SJSA1 (cell line): Measurements from ENCODE around the gene USP15. TPM values are rescaled to one million over a fixed set of nuclear protein-coding genes. Genes with fewer than 3 reads are reported as not detected.

Experiments used
- DNase-seq, 2 experiments: peaks; one replicate each; pipeline ENCODE4 v3.0.0-alpha.2; 2015 to 2020; ENCODE audit warnings: low spot score in 2 of 2, low read depth in 1 of 2
- H3K27ac ChIP-seq: fragments of 250-450 bp; sonication (Bioruptor Pico); 2 replicates; pipeline ENCODE4 v1.5.1; 2020; ENCODE audit warnings: mild to moderate bottlenecking, moderate library complexity
- H3K27me3 ChIP-seq: fragments of 250-450 bp; sonication (Bioruptor Pico); replicated peaks from 2 replicates; pipeline ENCODE4 v1.5.1; 2020; ENCODE audit warnings: mild to moderate bottlenecking, moderate library complexity
- H3K36me3 ChIP-seq: fragments of 250-450 bp; sonication (Bioruptor Pico); 2 replicates; pipeline ENCODE4 v1.5.1; 2020; ENCODE audit warnings: mild to moderate bottlenecking
- H3K4me1 ChIP-seq: fragments of 250-450 bp; sonication (Bioruptor Pico); replicated peaks from 2 replicates; pipeline ENCODE4 v1.6.1; 2021; ENCODE audit warnings: mild to moderate bottlenecking
- H3K4me3 ChIP-seq: fragments of 250-450 bp; sonication (Bioruptor Pico); 2 replicates; pipeline ENCODE4 v1.5.1; 2020; ENCODE audit warnings: mild to moderate bottlenecking
- H3K9me3 ChIP-seq: fragments of 250-450 bp; sonication (Bioruptor Pico); replicated peaks from 2 replicates; pipeline ENCODE4 v1.5.1; 2020; ENCODE audit warnings: mild to moderate bottlenecking
- total RNA-seq: library from RNA; depleted of rRNA; stranded (reverse); fragments of >200 nt; shearing (Covaris generic); gene quantifications from 2 replicates; pipeline ENCODE4 v1.2.3, GENCODE V29; 2014

Gene USP15
- total RNA-seq, 1 experiment from 2014 or later: 36.3 TPM

GRCh38 chr12:62401631-62402030, 141.4 kb downstream of the USP15 start:
- DNase-seq: no peak

DNA sequence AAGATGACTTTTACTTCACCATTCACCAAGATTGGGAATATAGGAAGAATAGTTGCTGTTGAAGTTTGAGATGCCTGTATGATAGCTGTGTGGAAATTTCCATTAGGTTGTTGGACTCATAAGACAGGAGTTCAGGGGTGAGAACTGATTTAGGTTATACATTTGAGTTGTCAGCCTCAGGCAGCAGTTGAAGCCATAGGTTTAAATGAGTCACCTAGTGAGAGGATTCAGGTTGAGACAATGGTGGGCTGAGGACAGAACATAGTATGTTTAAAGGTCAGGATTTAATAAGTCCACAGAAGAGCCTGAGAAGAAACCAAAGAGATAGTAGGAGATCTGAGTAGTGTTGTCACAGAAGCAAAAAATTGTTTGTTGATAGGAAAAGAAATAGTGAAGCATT, 142.8 kb downstream of the USP15 start:
- H3K9me3 ChIP-seq: no peaks in the 10 kb centered on the region
- H3K27ac ChIP-seq: no peak overlapping the region
- H3K36me3 ChIP-seq: peaks cover 16% of the 10 kb centered on the region
- H3K27me3 ChIP-seq: no peaks in the 10 kb centered on the region
- H3K4me3 ChIP-seq: no peak overlapping the region
- H3K4me1 ChIP-seq: no peaks in the 10 kb centered on the region
- no peak for DNase-seq

More at GRCh38 chr12:62401631-62402030, 141.4 kb downstream of the USP15 start:
- no peaks in the 10 kb centered on the region for H3K4me1 ChIP-seq
- H3K27ac ChIP-seq: no peak overlapping the region
- H3K4me3 ChIP-seq: no peak overlapping the region
- no peaks in the 10 kb centered on the region for H3K9me3 ChIP-seq
- H3K36me3 ChIP-seq: peaks cover 18% of the 10 kb centered on the region
- no peaks in the 10 kb centered on the region for H3K27me3 ChIP-seq

- Histone ChIP-seq H3K27ac (no peak overlapping the region), H3K4me1 (no peaks in the 10 kb centered on the region), H3K9me3 (no peaks in the 10 kb centered on the region), H3K36me3 (peaks cover under 1% of the 10 kb centered on the region; the same call in 1 of the 2 replicates), H3K4me3 (no peak overlapping the region), H3K27me3 (no peaks in the 10 kb centered on the region)
- DNase-seq: no peak
Measured at GRCh38 chr12:62407587-62407986, 147.4 kb downstream of the USP15 start.

DNA sequence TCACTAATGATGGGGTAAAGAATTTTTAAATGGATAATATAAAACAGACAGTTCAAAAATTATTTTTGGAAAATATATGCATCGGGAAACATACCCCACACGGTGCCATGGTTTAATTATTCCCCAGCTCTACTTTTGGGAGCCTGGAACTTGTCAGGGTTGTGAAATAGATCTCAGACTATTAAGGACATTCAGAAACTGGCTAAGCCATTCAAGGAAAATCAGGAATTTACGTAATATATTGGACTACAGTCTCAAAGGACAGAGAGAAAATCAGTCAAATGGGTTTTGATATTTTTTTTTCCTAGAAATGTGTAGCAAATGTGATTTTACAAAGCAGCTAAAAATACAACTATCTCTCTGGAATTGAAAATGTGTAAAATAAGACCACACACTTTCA, 148.9 kb downstream of the USP15 start:
- no peaks in the 10 kb centered on the region for H3K4me1 ChIP-seq
- DNase-seq: no peak
- H3K4me3 ChIP-seq: no peak overlapping the region
- no peaks in the 10 kb centered on the region for H3K36me3 ChIP-seq
- H3K27ac ChIP-seq: no peak overlapping the region
- H3K27me3 ChIP-seq: no peaks in the 10 kb centered on the region
- no peaks in the 10 kb centered on the region for H3K9me3 ChIP-seq

GRCh38 chr12:62414180-62414579, 154.0 kb downstream of the USP15 start:
- no peak overlapping the region for H3K27ac ChIP-seq
- DNase-seq: no peak
- H3K9me3 ChIP-seq: no peaks in the 10 kb centered on the region
- H3K27me3 ChIP-seq: no peaks in the 10 kb centered on the region; the same call in 1 of the 2 replicates
- no peak overlapping the region for H3K4me3 ChIP-seq
- no peaks in the 10 kb centered on the region for H3K4me1 ChIP-seq
- H3K36me3 ChIP-seq: no peaks in the 10 kb centered on the region

DNA sequence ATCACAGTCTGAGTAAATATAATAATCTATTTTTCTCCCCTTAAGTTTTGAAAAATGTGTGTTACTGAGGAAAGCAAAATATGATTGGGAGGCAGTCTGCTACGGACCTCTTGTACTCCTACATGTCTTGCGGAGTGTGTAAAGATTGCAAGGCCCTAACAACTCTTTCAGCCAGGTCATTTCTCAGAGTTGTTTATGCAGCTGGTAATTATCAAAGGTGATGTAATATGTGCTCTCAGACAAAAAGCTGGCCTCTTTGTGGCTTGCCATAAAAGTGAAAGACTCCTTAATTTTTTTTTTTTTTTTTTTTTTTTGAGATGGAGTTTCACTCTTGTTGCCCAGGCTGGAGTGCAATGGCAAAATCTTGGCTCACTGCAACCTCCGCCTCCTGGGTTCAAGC, 165.9 kb downstream of the USP15 start:
- no peaks in the 10 kb centered on the region; the same call in 1 of the 2 replicates for H3K9me3 ChIP-seq
- no peak overlapping the region for H3K27ac ChIP-seq
- H3K27me3 ChIP-seq: peaks cover 3% of the 10 kb centered on the region; the same call in 1 of the 2 replicates
- H3K36me3 ChIP-seq: no peaks in the 10 kb centered on the region
- no peak for DNase-seq
- no peaks in the 10 kb centered on the region for H3K4me1 ChIP-seq
- H3K4me3 ChIP-seq: no peak overlapping the region

DNA sequence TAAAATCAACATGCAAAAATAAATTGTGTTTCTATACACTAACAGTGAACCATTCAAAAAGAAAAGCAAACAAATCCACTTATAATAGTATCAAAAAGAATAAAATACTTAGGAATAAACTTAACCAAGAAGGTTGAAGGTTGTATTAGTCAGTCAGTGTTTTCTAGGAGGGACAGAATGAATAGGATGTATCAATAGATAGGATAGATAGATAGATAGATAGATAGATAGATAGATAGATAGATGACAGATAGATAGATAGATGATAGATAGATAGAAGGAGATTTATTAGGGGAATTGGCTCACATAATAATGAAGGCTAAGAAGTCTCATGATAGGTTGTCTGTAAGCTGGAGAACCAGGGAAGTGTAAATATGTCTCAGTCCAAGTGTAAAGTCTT, 169.3 kb downstream of the USP15 start:
- Histone ChIP-seq H3K4me3 (no peak overlapping the region), H3K36me3 (no peaks in the 10 kb centered on the region), H3K9me3 (no peaks in the 10 kb centered on the region; the same call in 1 of the 2 replicates), H3K27ac (no peak overlapping the region), H3K4me1 (no peaks in the 10 kb centered on the region), H3K27me3 (peaks cover 3% of the 10 kb centered on the region; the same call in 1 of the 2 replicates)
- DNase-seq: no peak

DNA sequence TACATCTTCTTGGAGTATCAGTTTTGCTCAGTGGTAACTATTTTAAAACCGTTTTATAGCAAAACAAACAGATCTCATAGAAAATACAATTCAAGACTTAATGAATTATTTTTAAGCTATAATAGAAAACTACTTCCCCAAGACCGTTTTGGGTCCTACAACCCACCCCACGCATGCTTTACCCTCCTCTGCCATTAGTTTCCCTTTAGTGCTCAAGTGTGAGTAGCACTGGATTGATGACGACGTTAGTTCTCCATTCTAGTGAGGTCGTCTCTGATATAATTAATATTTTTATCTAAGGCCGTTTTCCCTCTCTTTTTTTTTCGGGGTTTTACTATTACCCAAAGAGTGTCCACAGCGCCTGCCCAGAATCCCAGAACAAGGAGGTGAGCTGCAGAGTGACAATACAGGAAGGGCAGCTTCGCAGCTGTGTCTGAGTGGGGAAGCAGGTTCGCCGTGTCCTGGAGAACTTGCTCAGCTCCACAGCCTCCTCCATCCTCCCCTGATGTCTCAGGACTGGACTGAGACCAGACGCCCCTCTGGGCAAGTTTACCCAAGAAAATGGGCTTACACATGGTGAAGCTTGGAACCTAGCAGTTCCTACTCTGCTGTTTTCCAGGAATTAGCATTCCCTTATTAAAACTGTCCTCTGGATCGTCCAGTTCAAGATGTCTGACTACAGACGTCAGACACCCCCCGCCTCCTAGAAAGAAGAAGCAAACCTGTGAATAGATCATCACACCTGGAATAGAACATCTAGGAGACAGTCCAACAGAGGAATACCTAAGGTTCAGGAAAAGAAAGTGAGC, 174.5 kb downstream of the USP15 start:
- peaks cover 3% of the 10 kb centered on the region; the same call in 1 of the 2 replicates for H3K27me3 ChIP-seq
- peak overlapping the region; percentile 27 for H3K4me3 ChIP-seq
- no peak overlapping the region for H3K27ac ChIP-seq
- H3K4me1 ChIP-seq: peaks cover 6% of the 10 kb centered on the region; the same call in 1 of the 2 replicates
- H3K36me3 ChIP-seq: no peaks in the 10 kb centered on the region
- no peak for DNase-seq
- H3K9me3 ChIP-seq: no peaks in the 10 kb centered on the region

DNA sequence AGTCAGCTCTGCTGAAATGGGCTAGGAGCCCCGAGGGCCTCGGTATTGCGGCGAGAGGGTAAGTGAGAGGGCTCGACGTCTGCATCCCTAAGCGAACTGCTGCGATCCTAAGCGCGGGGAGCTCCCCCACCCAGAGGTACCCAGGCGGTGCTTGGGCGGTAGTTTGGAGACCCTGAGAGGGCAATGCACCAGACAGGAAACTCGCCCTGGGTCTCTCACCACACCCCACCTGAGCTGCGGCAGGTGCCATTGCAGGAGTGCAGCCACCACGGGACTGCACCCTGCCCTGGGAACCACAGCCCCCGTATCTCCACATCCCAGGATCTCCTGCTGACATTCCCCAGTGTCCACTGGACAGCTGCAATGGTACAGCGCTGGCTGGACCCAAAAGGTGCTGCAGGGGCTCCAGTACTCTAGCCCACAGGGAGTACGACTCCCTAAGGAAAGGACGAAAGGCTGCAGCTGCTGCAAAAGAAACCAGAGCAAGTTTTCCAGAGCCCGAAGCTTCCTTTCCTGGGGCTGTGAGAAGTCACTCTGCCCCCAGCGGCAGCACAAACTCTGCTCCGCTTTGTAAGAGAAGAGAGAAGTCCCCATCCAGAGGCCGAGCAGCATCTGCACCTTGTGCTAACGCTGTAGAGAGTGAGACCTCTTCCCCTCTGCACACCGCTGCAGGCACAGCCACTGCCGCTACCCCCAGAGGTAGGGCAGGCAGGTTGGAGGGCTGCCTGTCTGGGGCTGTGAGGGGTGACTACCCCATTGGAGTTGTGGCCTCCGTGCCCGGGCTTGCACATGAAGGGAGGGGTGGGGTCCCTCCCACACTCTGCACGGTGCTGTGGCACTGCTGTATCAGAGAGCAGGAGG, 175.3 kb downstream of the USP15 start:
- H3K27me3 ChIP-seq: no peaks in the 10 kb centered on the region
- peak; percentile 30 to 49 for DNase-seq
- H3K9me3 ChIP-seq: no peaks in the 10 kb centered on the region
- H3K27ac ChIP-seq: no peak overlapping the region
- H3K4me1 ChIP-seq: peaks cover 6% of the 10 kb centered on the region; the same call in 1 of the 2 replicates
- H3K4me3 ChIP-seq: peak overlapping the region; percentile 27
- H3K36me3 ChIP-seq: no peaks in the 10 kb centered on the region

DNA sequence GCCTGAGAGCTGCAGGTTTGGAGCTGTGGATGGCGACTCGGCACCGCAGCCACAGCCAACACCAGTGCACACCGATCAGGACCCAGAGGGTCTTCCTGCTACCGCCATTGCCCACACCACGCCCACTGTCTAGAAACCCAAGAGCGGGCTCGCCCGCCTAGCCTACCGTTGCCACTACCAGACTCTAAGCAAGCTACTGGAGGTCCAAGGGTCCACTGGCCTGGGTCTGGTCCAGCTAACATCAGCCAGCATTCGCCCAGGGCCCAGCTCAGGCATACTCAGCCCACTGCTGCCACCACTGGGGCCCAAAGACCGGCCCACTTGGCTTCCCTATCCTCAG, 175.9 kb downstream of the USP15 start:
- Histone ChIP-seq H3K4me1 (peaks cover 6% of the 10 kb centered on the region; the same call in 1 of the 2 replicates), H3K27ac (no peak overlapping the region), H3K36me3 (no peaks in the 10 kb centered on the region), H3K4me3 (no peak overlapping the region), H3K27me3 (no peaks in the 10 kb centered on the region), H3K9me3 (no peaks in the 10 kb centered on the region)
- DNase-seq: no peak

DNA sequence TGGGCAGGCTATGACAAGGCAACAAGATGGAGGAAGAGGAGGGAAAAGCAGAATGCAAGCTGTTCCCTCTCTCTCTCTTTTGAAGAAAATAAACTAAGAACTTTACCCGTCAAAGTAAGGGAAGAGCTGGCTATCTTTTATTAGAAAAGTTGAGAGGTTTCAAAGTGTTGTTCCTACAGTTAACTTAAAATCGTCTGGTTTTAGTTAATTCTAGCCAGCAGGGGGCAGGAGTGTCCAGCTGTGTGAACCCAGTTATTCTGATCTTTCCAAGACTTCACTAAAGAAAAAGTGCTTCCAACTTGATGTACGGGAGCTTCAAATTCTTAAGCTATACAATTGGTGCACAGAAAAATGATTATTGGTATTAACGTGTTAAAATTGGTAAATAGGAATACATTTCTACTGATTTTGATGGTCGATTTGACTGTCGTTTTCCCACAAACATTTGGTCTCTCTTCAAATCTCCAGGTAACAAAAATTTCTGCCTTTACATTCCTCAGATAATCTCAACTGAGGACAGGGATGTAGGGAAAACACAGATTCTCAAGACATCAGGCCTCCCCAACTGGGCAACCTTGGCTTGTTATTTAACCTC, 178.0 kb downstream of the USP15 start:
- Histone ChIP-seq H3K4me3 (no peak overlapping the region), H3K4me1 (peaks cover 6% of the 10 kb centered on the region; the same call in 1 of the 2 replicates), H3K27me3 (no peaks in the 10 kb centered on the region), H3K36me3 (no peaks in the 10 kb centered on the region), H3K27ac (no peak overlapping the region), H3K9me3 (no peaks in the 10 kb centered on the region)
- DNase-seq: peak; percentile 25 to 51

GRCh38 chr12:62446754-62447452, 186.7 kb downstream of the USP15 start:
- DNase-seq: no peak
- Histone ChIP-seq H3K4me3 (no peak overlapping the region), H3K9me3 (peaks cover 3% of the 10 kb centered on the region; the same call in 1 of the 2 replicates), H3K4me1 (no peaks in the 10 kb centered on the region), H3K27me3 (no peaks in the 10 kb centered on the region), H3K27ac (no peak overlapping the region), H3K36me3 (no peaks in the 10 kb centered on the region)

- Histone ChIP-seq H3K4me1 (no peaks in the 10 kb centered on the region), H3K27ac (no peak overlapping the region), H3K36me3 (no peaks in the 10 kb centered on the region), H3K27me3 (no peaks in the 10 kb centered on the region), H3K4me3 (no peak overlapping the region), H3K9me3 (peaks cover 3% of the 10 kb centered on the region; the same call in 1 of the 2 replicates)
- DNase-seq: no peak
Measured at GRCh38 chr12:62448436-62448835, 188.2 kb downstream of the USP15 start.
